Smooth muscle cell (in vitro differentiated cells): ENCODE measurements around the gene ST7. TPM values are rescaled to one million over a fixed set of nuclear protein-coding genes. Genes with fewer than 3 reads are reported as not detected.
"Not testable (repeated sequence)": the region's sequence is repeated elsewhere in the genome, so short reads cannot be mapped to it uniquely, and the experiment has no call there.

Experiments
- DNase-seq: peaks from one replicate; lab custom pipeline; 2025; ENCODE audit not compliant: unreplicated experiment; lab: John Stamatoyannopoulos, UW
- H2AFZ ChIP-seq: fragments of 200-600 bp; sonication (generic); 2 replicates; pipeline ENCODE4 v1.6.0; 2016; ENCODE audit warnings: antibody characterized with exemption, low read depth, mild to moderate bottlenecking
- H3F3A ChIP-seq: fragments of 200-600 bp; sonication (generic); 2 replicates; pipeline ENCODE4 v1.6.0; 2017; ENCODE audit warnings: antibody characterized with exemption, low read depth
- H3K27ac ChIP-seq: fragments of 200-600 bp; sonication (generic); 2 replicates; pipeline ENCODE4 v1.5.1; 2016; ENCODE audit warnings: low read depth, mild to moderate bottlenecking
- H3K27me3 ChIP-seq: fragments of 200-600 bp; sonication (generic); 2 replicates; pipeline ENCODE4 v1.6.1; 2016; ENCODE audit warnings: low read depth, mild to moderate bottlenecking
- H3K36me3 ChIP-seq: fragments of 200-600 bp; sonication (generic); 2 replicates; pipeline ENCODE4 v1.5.1; 2016; ENCODE audit warnings: low read depth
- H3K4me1 ChIP-seq: fragments of 200-600 bp; sonication (generic); 2 replicates; pipeline ENCODE4 v1.5.1; 2016; ENCODE audit warnings: low read depth
- H3K4me2 ChIP-seq: fragments of 200-600 bp; sonication (generic); 2 replicates; pipeline ENCODE4 v1.6.0; 2016; ENCODE audit warnings: mild to moderate bottlenecking
- H3K4me3 ChIP-seq: fragments of 200-600 bp; sonication (generic); 2 replicates; pipeline ENCODE4 v1.5.1; 2016; ENCODE audit warnings: mild to moderate bottlenecking
- H3K79me2 ChIP-seq: fragments of 200-600 bp; sonication (generic); 2 replicates; pipeline ENCODE4 v1.6.0; 2016; ENCODE audit warnings: low read depth, mild to moderate bottlenecking
- H3K9ac ChIP-seq: fragments of 200-600 bp; sonication (generic); 2 replicates; pipeline ENCODE4 v1.6.0; 2016; ENCODE audit warnings: low read depth
- H3K9me3 ChIP-seq: fragments of 200-600 bp; sonication (generic); replicated peaks from 2 replicates; pipeline ENCODE4 v1.5.1; 2016; ENCODE audit warnings: low read depth
- H4K20me1 ChIP-seq: fragments of 200-600 bp; sonication (generic); 2 replicates; pipeline ENCODE4 v1.6.0; 2016; ENCODE audit warnings: low read depth
- WGBS: methylation state at CpG from one replicate; pipeline ENCODE4 v1.1.7; 2016; ENCODE audit warnings: low lambda C conversion rate; 5-methylcytosine and 5-hydroxymethylcytosine counted together
- polyA plus RNA-seq: library from polyadenylated mRNA; unstranded; fragments of >200 nt; fragmentation: Nextera tagmentation; extraction: Ambion mirVana; gene quantifications from 2 replicates; pipeline ENCODE4 v1.2.1, GENCODE V29; 2016
- total RNA-seq: library from RNA; depleted of rRNA; stranded (reverse); fragments of >200 nt; gene quantifications from 2 replicates; pipeline ENCODE4 v1.2.3, GENCODE V29; 2014
- TF ChIP-seq, protein P1 (sequence below): fragments of 200-600 bp; sonication (generic); IDR thresholded peaks from 2 replicates; pipeline ENCODE4 v1.5.1; 2017; ENCODE audit warnings: borderline replicate concordance, mild to moderate bottlenecking, antibody characterized with exemption; ENCODE audit not compliant: insufficient read depth, poor library complexity, severe bottlenecking

The ST7 gene
- total and polyA plus RNA-seq, 2 experiments from 2014 or later: 23.2 to 26.1 TPM

- Histone ChIP-seq H4K20me1 (peaks cover 38% of the 10 kb centered on the region), H3K9ac (no peak overlapping the region), H3F3A (peaks cover 6% of the 10 kb centered on the region), H3K27me3 (no peaks in the 10 kb centered on the region), H3K4me3 (no peak overlapping the region), H3K9me3 (no peaks in the 10 kb centered on the region), H3K36me3 (no peaks in the 10 kb centered on the region), H3K4me2 (no peak overlapping the region), H3K4me1 (peaks cover 10% of the 10 kb centered on the region), H3K79me2 (peaks cover 70% of the 10 kb centered on the region), H3K27ac (no peak overlapping the region), H2AFZ (no peak overlapping the region)
- TF ChIP-seq, protein P1, sequence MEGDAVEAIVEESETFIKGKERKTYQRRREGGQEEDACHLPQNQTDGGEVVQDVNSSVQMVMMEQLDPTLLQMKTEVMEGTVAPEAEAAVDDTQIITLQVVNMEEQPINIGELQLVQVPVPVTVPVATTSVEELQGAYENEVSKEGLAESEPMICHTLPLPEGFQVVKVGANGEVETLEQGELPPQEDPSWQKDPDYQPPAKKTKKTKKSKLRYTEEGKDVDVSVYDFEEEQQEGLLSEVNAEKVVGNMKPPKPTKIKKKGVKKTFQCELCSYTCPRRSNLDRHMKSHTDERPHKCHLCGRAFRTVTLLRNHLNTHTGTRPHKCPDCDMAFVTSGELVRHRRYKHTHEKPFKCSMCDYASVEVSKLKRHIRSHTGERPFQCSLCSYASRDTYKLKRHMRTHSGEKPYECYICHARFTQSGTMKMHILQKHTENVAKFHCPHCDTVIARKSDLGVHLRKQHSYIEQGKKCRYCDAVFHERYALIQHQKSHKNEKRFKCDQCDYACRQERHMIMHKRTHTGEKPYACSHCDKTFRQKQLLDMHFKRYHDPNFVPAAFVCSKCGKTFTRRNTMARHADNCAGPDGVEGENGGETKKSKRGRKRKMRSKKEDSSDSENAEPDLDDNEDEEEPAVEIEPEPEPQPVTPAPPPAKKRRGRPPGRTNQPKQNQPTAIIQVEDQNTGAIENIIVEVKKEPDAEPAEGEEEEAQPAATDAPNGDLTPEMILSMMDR: no peak
- 97% methylated on average over 2 of the region's 2 CpGs for WGBS
- DNase-seq: no peak
Observed at GRCh38 chr7:116956477-116956804, 3.1 kb downstream of the ST7 start.

DNA sequence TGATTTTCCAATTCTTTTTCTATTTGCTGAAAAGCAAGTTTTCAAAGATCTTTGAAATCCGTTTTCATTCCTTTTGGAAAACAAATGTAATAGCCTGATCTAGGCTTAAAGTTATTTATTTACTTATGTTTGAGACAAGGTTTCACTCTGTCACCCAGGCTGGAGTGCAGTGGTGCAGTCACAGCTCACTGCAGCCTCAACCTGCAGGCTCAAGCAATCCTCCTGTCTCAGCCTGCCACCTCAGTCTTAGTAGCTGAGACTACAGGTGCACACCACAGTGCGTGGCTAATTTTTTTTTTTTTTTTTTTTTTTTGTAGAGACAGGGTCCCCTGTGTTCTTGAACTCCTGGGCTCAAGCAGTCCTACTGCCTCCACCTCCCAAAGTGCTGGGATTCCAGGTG, 4.6 kb downstream of the ST7 start:
- Histone ChIP-seq H3K4me1 (peaks cover 6% of the 10 kb centered on the region), H3K9me3 (no peaks in the 10 kb centered on the region), H3K27me3 (no peaks in the 10 kb centered on the region), H3K4me3 (no peak overlapping the region), H4K20me1 (peaks cover 47% of the 10 kb centered on the region), H3F3A (peaks cover 3% of the 10 kb centered on the region), H3K27ac (no peak overlapping the region), H2AFZ (no peak overlapping the region), H3K79me2 (peaks cover 82% of the 10 kb centered on the region), H3K9ac (no peak overlapping the region), H3K4me2 (no peak overlapping the region), H3K36me3 (no peaks in the 10 kb centered on the region)
- WGBS: 87% methylated on average over 2 of the region's 2 CpGs
- DNase-seq: no peak
- TF ChIP-seq, protein P1: no peak

- H3K4me2 ChIP-seq, H3K4me3 ChIP-seq: not testable (repeated sequence)
Observed at GRCh38 chr7:116961966-116962673, 8.8 kb downstream of the ST7 start.

GRCh38 chr7:116963234-116963633, 9.9 kb downstream of the ST7 start:
- Histone ChIP-seq H3K4me3 (no peak overlapping the region), H3K4me1 (no peaks in the 10 kb centered on the region), H3K79me2 (peaks cover 94% of the 10 kb centered on the region)

More at GRCh38 chr7:116961966-116962673, 8.8 kb downstream of the ST7 start:
- not testable (repeated sequence) for H3K27me3 ChIP-seq, DNase-seq, H3K9ac ChIP-seq, H3K4me1 ChIP-seq, H2AFZ ChIP-seq, H3K9me3 ChIP-seq, H3K36me3 ChIP-seq, H3K27ac ChIP-seq, H3F3A ChIP-seq
- peaks cover 83% of the 10 kb centered on the region for H4K20me1 ChIP-seq
- peaks cover 96% of the 10 kb centered on the region for H3K79me2 ChIP-seq
- WGBS: 91% methylated on average over 4 of the region's 4 CpGs

More at GRCh38 chr7:116963234-116963633, 9.9 kb downstream of the ST7 start:
- no peak overlapping the region for H2AFZ ChIP-seq
- no peaks in the 10 kb centered on the region for H3K9me3 ChIP-seq
- no peak overlapping the region for H3K4me2 ChIP-seq
- no peak overlapping the region for H3K9ac ChIP-seq
- H3F3A ChIP-seq: no peaks in the 10 kb centered on the region
- no peak overlapping the region for H3K27ac ChIP-seq
- DNase-seq: no peak
- H3K27me3 ChIP-seq: no peaks in the 10 kb centered on the region
- H3K36me3 ChIP-seq: no peaks in the 10 kb centered on the region
- H4K20me1 ChIP-seq: peaks cover 84% of the 10 kb centered on the region
- TF ChIP-seq, protein P1: no peak
